Endothelial cell of umbilical vein (primary cell): Measurements from ENCODE around the gene FANCG. TPM values are rescaled to one million over a fixed set of nuclear protein-coding genes. Genes with fewer than 3 reads are reported as not detected.

Source experiments
- BruUV-seq: library from RNA; stranded (reverse); fragments of 400-500 nt; replicated peaks from 2 replicates; lab custom pipeline; 2021; lab: Mats Ljungman, UMichigan
- CTCF ChIA-PET: fragments of 300-600, 350-600 bp; sonication (Branson Sonifier 250); formaldehyde crosslinking; loops from one replicate; lab custom pipeline; 2021; ENCODE audit warnings: antibody characterized with exemption, inconsistent platforms; lab: Charles Lee
- POLR2A ChIA-PET: fragments of 300-600, 350-600 bp; sonication (Branson Sonifier 250); formaldehyde crosslinking; loops from one replicate; lab custom pipeline; 2021; ENCODE audit warnings: antibody characterized with exemption, inconsistent platforms; lab: Charles Lee
- DNase-seq: peaks from one replicate; pipeline ENCODE4 v3.0.0-alpha.2; 2011; ENCODE audit warnings: low read depth, low spot score
- FAIRE-seq: peaks from 2 replicates; lab custom pipeline; 2011; peaks lifted over from hg19 to GRCh38; lab: Jason Lieb, UNC
- H2AFZ ChIP-seq: 2 replicates; pipeline ENCODE4 v1.6.0; 2012; ENCODE audit warnings: low read depth, low read length, control low read depth, inconsistent platforms
- H3K27ac ChIP-seq: 2 replicates; pipeline ENCODE4 v1.5.1; 2011; ENCODE audit warnings: low read depth, mild to moderate bottlenecking, control low read depth, low read length, moderate library complexity; ENCODE audit not compliant: insufficient read depth
- H3K27me3 ChIP-seq, 2 experiments: 2 replicates each; pipeline versions ENCODE4 v1.6.0 to v1.6.1; 2011; ENCODE audit warnings: low read length in 2 of 2, mixed read lengths in 1 of 2; ENCODE audit not compliant: control insufficient read depth in 2 of 2, insufficient read depth in 2 of 2
- H3K36me3 ChIP-seq, 2 experiments: 2 replicates in 1 of 2; 3 replicates in 1 of 2; pipeline ENCODE4 v1.5.1; 2011; ENCODE audit warnings: low read length in 2 of 2, mild to moderate bottlenecking in 1 of 2, moderate library complexity in 1 of 2; ENCODE audit not compliant: control insufficient read depth in 2 of 2, insufficient read depth in 2 of 2; ENCODE audit errors: extremely low read depth in 1 of 2
- H3K4me1 ChIP-seq: 3 replicates; pipeline ENCODE4 v1.5.1; 2011; ENCODE audit warnings: mild to moderate bottlenecking, low read length; ENCODE audit not compliant: control insufficient read depth, insufficient read depth; ENCODE audit errors: extremely low read depth
- H3K4me2 ChIP-seq: 2 replicates; pipeline ENCODE4 v1.6.1; 2011; ENCODE audit warnings: low read length, control low read depth, mixed read lengths; ENCODE audit not compliant: insufficient read depth
- H3K4me3 ChIP-seq, 3 experiments: fragments of 200-600 bp in 1 of 3; sonication (generic), shearing (Covaris generic) in 1 of 3; replicated peaks in 1 of 3; 2 replicates each; pipeline ENCODE4 v1.5.1; 2011 to 2016; ENCODE audit warnings: control low read depth in 3 of 3, low read length in 3 of 3, mild to moderate bottlenecking in 2 of 3, inconsistent platforms in 1 of 3, low read depth in 1 of 3, moderate library complexity in 1 of 3; ENCODE audit not compliant: insufficient read depth in 1 of 3
- H3K79me2 ChIP-seq: 2 replicates; pipeline ENCODE4 v1.6.0; 2012; ENCODE audit warnings: low read length, inconsistent platforms; ENCODE audit not compliant: control insufficient read depth, insufficient read depth
- H3K9ac ChIP-seq: replicated peaks from 2 replicates; pipeline ENCODE3; 2011; ENCODE audit warnings: low read length, control low read depth; ENCODE audit not compliant: insufficient read depth; ENCODE audit errors: extremely low read depth
- H3K9me1 ChIP-seq: replicated peaks from 3 replicates; pipeline ENCODE4 v1.6.0; 2011; ENCODE audit warnings: mild to moderate bottlenecking, low read length; ENCODE audit not compliant: control insufficient read depth, insufficient read depth; ENCODE audit errors: extremely low read depth
- H3K9me3 ChIP-seq: replicated peaks from 2 replicates; pipeline ENCODE4 v1.5.1; 2012; ENCODE audit warnings: low read length, inconsistent platforms; ENCODE audit not compliant: control insufficient read depth, insufficient read depth
- H4K20me1 ChIP-seq: replicated peaks from 2 replicates; pipeline ENCODE3; 2011; ENCODE audit warnings: mild to moderate bottlenecking, low read length; ENCODE audit not compliant: control insufficient read depth, insufficient read depth; ENCODE audit errors: extremely low read depth
- CTCF ChIP-seq, 2 donors: IDR thresholded peaks; 1 replicate in 1 of 2; 2 replicates in 1 of 2; pipeline ENCODE4 v1.5.1; 2011; ENCODE audit warnings: low read length in 2 of 2, mild to moderate bottlenecking in 2 of 2, moderate library complexity in 2 of 2, control low read depth in 1 of 2, inconsistent platforms in 1 of 2, low read depth in 1 of 2; ENCODE audit not compliant: insufficient read depth in 1 of 2; ENCODE audit errors: extremely low read depth in 1 of 2
- EZH2 ChIP-seq: IDR thresholded peaks from 2 replicates; pipeline ENCODE4 v1.6.1; 2012; ENCODE audit warnings: borderline replicate concordance, low read depth, mild to moderate bottlenecking, moderate library complexity, low read length, inconsistent platforms; ENCODE audit not compliant: severe bottlenecking
- FOS ChIP-seq: IDR thresholded peaks from 2 replicates; pipeline ENCODE4 v1.6.1; 2011; ENCODE audit warnings: mild to moderate bottlenecking, low read length, moderate library complexity, borderline replicate concordance; ENCODE audit not compliant: insufficient read depth
- GATA2 ChIP-seq: IDR thresholded peaks from 2 replicates; pipeline ENCODE4 v1.7.0; 2011; ENCODE audit warnings: low read depth, mild to moderate bottlenecking, moderate library complexity, mixed read lengths, low read length; ENCODE audit not compliant: insufficient read length, insufficient read depth
- JUN ChIP-seq: IDR thresholded peaks from 2 replicates; pipeline ENCODE4 v1.6.1; 2011; ENCODE audit warnings: borderline replicate concordance, low read depth; ENCODE audit not compliant: insufficient read length, insufficient read depth
- MAX ChIP-seq: IDR thresholded peaks from 2 replicates; pipeline ENCODE4 v1.6.1; 2011; ENCODE audit not compliant: insufficient read depth, insufficient read length
- MYC ChIP-seq: IDR thresholded peaks from one replicate; pipeline ENCODE4 v1.6.1; 2011; ENCODE audit warnings: mild to moderate bottlenecking, low read depth, low read length
- POLR2A ChIP-seq: IDR thresholded peaks from 2 replicates; pipeline ENCODE4 v1.6.1; 2012; ENCODE audit warnings: low read depth, mild to moderate bottlenecking, control low read depth, low read length
- POLR2AphosphoS5 ChIP-seq: IDR thresholded peaks from 2 replicates; pipeline ENCODE4 v1.6.1; 2012; ENCODE audit warnings: low read depth, mild to moderate bottlenecking, control low read depth, low read length, moderate library complexity; ENCODE audit not compliant: insufficient read depth
- dilution Hi-C: fragments of 300-500 bp; cut with MboI; formaldehyde crosslinking; loops from one replicate; pipeline ENCODE4 v1.15.0; 2019; ENCODE audit warnings: low sequenced_read_pairs; ENCODE audit not compliant: extremely low pct_ligation_motif_present
- intact Hi-C: fragments of 100-400 bp; cut with micrococcal nuclease; formaldehyde crosslinking; loops from one replicate; pipeline ENCODE4 v1.10.0; 2022
- polyA plus RNA-seq, 4 experiments: library from polyadenylated mRNA; depleted of rRNA in 3 of 4; stranded (reverse) in 3 of 4; unstranded in 1 of 4; fragments of >200 nt; gene quantifications; 2 replicates each; pipeline versions ENCODE4 v1.2.1 to v1.2.3, GENCODE V29; 2011 to 2012; ENCODE audit warnings: missing spikeins in 1 of 4
- total RNA-seq: library from RNA; stranded (reverse); gene quantifications from 2 replicates; pipeline ENCODE4 v1.2.3, GENCODE V29; 2021

The FANCG gene
- total and polyA plus RNA-seq, 2 donors (not counting 3 experiments of a cell fraction or from before 2014, with no cell fraction given), result 31.6 to 58.0 TPM

GRCh38 chr9:35042081-35042604 is 37.6 kb downstream of the FANCG start:
- CTCF ChIA-PET, result interaction anchor here (1.2 to 4.3 kb wide), 4 partner anchors 9 to 142 kb away, joined by 3 to 26 read pairs (median 15); no protein-coding TSS in a partner anchor
- no peak overlapping the region for H2AFZ ChIP-seq
- H3K9ac ChIP-seq, result no peak overlapping the region
- no peaks in the 10 kb centered on the region for H3K27me3 ChIP-seq
- H4K20me1 ChIP-seq, result no peaks in the 10 kb centered on the region
- intact Hi-C loops, result no loop called here
- dilution Hi-C loops, result no loop called here
- H3K79me2 ChIP-seq, result no peaks in the 10 kb centered on the region
- no peaks in the 10 kb centered on the region for H3K4me1 ChIP-seq
- no peak for DNase-seq
- POLR2A ChIA-PET, result no interaction called here
- no peak overlapping the region for H3K27ac ChIP-seq
- H3K36me3 ChIP-seq, result peaks cover 0 to 11% of the 10 kb centered on the region in 2 experiments
- no peaks in the 10 kb centered on the region for H3K9me3 ChIP-seq
- no peaks in the 10 kb centered on the region for H3K9me1 ChIP-seq
- no TSS peak for BruUV-seq
- no peak for FAIRE-seq
- no peak for TF ChIP-seq EZH2
- no peak for TF ChIP-seq JUN
- TF ChIP-seq POLR2AphosphoS5, result no peak
- no peak for TF ChIP-seq FOS
- TF ChIP-seq GATA2, result no peak
- TF ChIP-seq MAX, result no peak
- no peak for TF ChIP-seq MYC
- no peak for TF ChIP-seq CTCF (IDR thresholded peaks at IDR 0.05; ENCODE audit: extremely low read depth in 1 of 2, insufficient read depth in 1 of 2, low read depth in 1 of 2, low read length in 2 of 2)
- no peak for TF ChIP-seq POLR2A
- no peak overlapping the region for H3K4me3 ChIP-seq
- H3K4me2 ChIP-seq, result no peak overlapping the region
